OCI-LY3 (cell line): ENCODE results near the gene GAS2L1.

Experiments used
- CTCF ChIP-seq: fragments of 200-600, 300-600 bp; sonication (generic); IDR thresholded peaks from 2 replicates; pipeline ENCODE4 v1.5.1; 2014; ENCODE audit warnings: antibody characterized with exemption, low read length, low read depth
- EZH2phosphoT487 ChIP-seq: fragments of 200-600 bp; shearing (Covaris generic); IDR thresholded peaks from 2 replicates; pipeline ENCODE4 v1.6.1; 2018; ENCODE audit warnings: antibody characterized with exemption, mixed run types, low read depth

- TF ChIP-seq CTCF: no peak
- no peak for TF ChIP-seq EZH2phosphoT487
Observed at GRCh38 chr22:29316141-29316828, 9.8 kb downstream of the GAS2L1 start.
